ENCODE results near the gene SLC22A3. TPM values are rescaled to one million over a fixed set of nuclear protein-coding genes. Genes with fewer than 3 reads are reported as not detected.

The SLC22A3 gene
- total and polyA plus RNA-seq, 2 of the 4 experiments (the other 2 are of a cell fraction): not detected

GRCh38 chr6:160417550-160417949 lies 69.4 kb downstream of the SLC22A3 start:
- Histone ChIP-seq H4K5ac (ENCODE audit: low read depth, low read length) (no peak overlapping the region), H3K27ac (ENCODE audit: insufficient read depth, low read length) (no peak overlapping the region), H3K36me3 (ENCODE audit: control insufficient read depth, insufficient read depth, low read length) (no peaks in the 10 kb centered on the region), H4K91ac (ENCODE audit: insufficient read depth, low read depth, low read length) (no peak overlapping the region), H2AK9ac (replicated peaks; ENCODE audit: low read depth, low read length, poor library complexity) (no peak overlapping the region), H3K23ac (ENCODE audit: low read depth, low read length) (no peak overlapping the region), H3K4me2 (ENCODE audit: low read depth, low read length) (no peak overlapping the region), H3K14ac (replicated peaks; ENCODE audit: low read depth, low read length) (no peak overlapping the region), H3K4me3 (ENCODE audit: insufficient read depth, low read depth, low read length) (no peak overlapping the region), H2AK5ac (ENCODE audit: low read depth, low read length) (no peak overlapping the region), H2AFZ (replicated peaks; ENCODE audit: low read length, poor library complexity) (no peak overlapping the region), H3K56ac (ENCODE audit: extremely low read depth, insufficient read depth, low read length) (no peak overlapping the region), H4K20me1 (ENCODE audit: insufficient read depth, low read length) (no peaks in the 10 kb centered on the region), H3K4me1 (ENCODE audit: control insufficient read depth, insufficient read depth, low read length) (no peaks in the 10 kb centered on the region), H2BK5ac (ENCODE audit: low read depth, low read length, poor library complexity, severe bottlenecking) (no peak overlapping the region), H2BK15ac (ENCODE audit: low read depth, low read length) (no peak overlapping the region), H3K79me1 (ENCODE audit: low read depth in 1 of 2, low read length in 2 of 2) (no peaks in the 10 kb centered on the region), H3K9me1 (ENCODE audit: insufficient read depth, low read length) (no peaks in the 10 kb centered on the region), H3K4ac (ENCODE audit: low read depth, low read length) (no peak overlapping the region), H3K27me3 (ENCODE audit: control insufficient read depth, insufficient read depth, low read length) (no peaks in the 10 kb centered on the region), H3K9ac (ENCODE audit: low read depth, low read length) (no peak overlapping the region), H2BK20ac (ENCODE audit: low read depth, low read length) (no peak overlapping the region), H2BK120ac (ENCODE audit: low read depth, low read length) (no peak overlapping the region), H3K9me3 (ENCODE audit: control insufficient read depth, insufficient read depth, low read length) (0 out of 2 replicates have a peak, but pooled peaks cover 2% of the 10 kb centered on the region), H4K8ac (ENCODE audit: low read depth in 2 of 2, low read length in 2 of 2) (no peak overlapping the region), H3K18ac (ENCODE audit: low read depth, low read length) (no peak overlapping the region)
- dilution Hi-C loops (cut with HindIII; ENCODE audit: low sequenced_read_pairs, unreplicated experiment): no loop called here
- in situ Hi-C loops (cut with MboI; ENCODE audit: low sequenced_read_pairs): no loop called here
- intact Hi-C loops (cut with micrococcal nuclease): no loop called here
- TF ChIP-seq SMC3 (IDR thresholded peaks at IDR 0.05; ENCODE audit: low read depth, low read length): no peak
- no peak for TF ChIP-seq MAZ (IDR thresholded peaks at IDR 0.05; ENCODE audit: borderline replicate concordance, low read depth, low read length)
- no peak for TF ChIP-seq RCOR1 (IDR thresholded peaks at IDR 0.05; ENCODE audit: insufficient replicate concordance, low read length)
- no peak for TF ChIP-seq MAFK (IDR thresholded peaks at IDR 0.05; ENCODE audit: low read depth, low read length)
- no peak for TF ChIP-seq BHLHE40 (IDR thresholded peaks at IDR 0.05; ENCODE audit: low read depth, low read length)
- TF ChIP-seq, protein P1, sequence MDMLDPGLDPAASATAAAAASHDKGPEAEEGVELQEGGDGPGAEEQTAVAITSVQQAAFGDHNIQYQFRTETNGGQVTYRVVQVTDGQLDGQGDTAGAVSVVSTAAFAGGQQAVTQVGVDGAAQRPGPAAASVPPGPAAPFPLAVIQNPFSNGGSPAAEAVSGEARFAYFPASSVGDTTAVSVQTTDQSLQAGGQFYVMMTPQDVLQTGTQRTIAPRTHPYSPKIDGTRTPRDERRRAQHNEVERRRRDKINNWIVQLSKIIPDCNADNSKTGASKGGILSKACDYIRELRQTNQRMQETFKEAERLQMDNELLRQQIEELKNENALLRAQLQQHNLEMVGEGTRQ (IDR thresholded peaks at IDR 0.05; ENCODE audit: low read depth, low read length): no peak
- no peak for TF ChIP-seq POLR2A (IDR thresholded peaks at IDR 0.05; ENCODE audit: low read depth, low read length)
- no peak for TF ChIP-seq NFE2L2 (IDR thresholded peaks at IDR 0.05; ENCODE audit: low read depth, low read length)
- no peak for TF ChIP-seq CTCF (conservative IDR thresholded peaks at IDR 0.05; ENCODE audit: low read depth, low read length)
- no peak for TF ChIP-seq RFX5 (IDR thresholded peaks at IDR 0.05; ENCODE audit: low read depth, low read length)
- no peak for TF ChIP-seq MXI1 (IDR thresholded peaks at IDR 0.05; ENCODE audit: borderline replicate concordance, low read depth, low read length)
- TF ChIP-seq FOS (IDR thresholded peaks at IDR 0.05; ENCODE audit: low read depth, low read length): no peak
- TF ChIP-seq ELK1 (IDR thresholded peaks at IDR 0.05; ENCODE audit: borderline replicate concordance, low read depth, low read length): no peak
- TF ChIP-seq CEBPB (IDR thresholded peaks at IDR 0.05; ENCODE audit: low read depth, low read length): no peak
- TF ChIP-seq CHD1 (IDR thresholded peaks at IDR 0.05; ENCODE audit: low read depth, low read length): no peak
- no peak for TF ChIP-seq RAD21 (IDR thresholded peaks at IDR 0.05; ENCODE audit: low read length)
- no peak for DNase-seq
- ChIA-PET CTCF (no interaction called here), POLR2A (ENCODE audit: unreplicated experiment) (no interaction called here)
- no TSS peak for BruUV-seq (replicated peaks)
- no peak for ATAC-seq (ENCODE audit: low read depth)
